Measurements from ENCODE around the gene ADIPOQ. TPM values are rescaled to one million over a fixed set of nuclear protein-coding genes. Genes with fewer than 3 reads are reported as not detected.

The ADIPOQ gene
- total RNA-seq (2014; rRNA removed) (not detected in 2 replicates), Bru-seq, nascent RNA (not detected), BruChase-seq, experiment 1, labeled RNA remaining after a 6-hour chase (percentile 10 among the genes with signal in this experiment), BruChase-seq, experiment 2, labeled RNA remaining after a 2-hour chase (percentile 13 among the genes with signal in this experiment)
- long read RNA-seq: 0 reads

DNA sequence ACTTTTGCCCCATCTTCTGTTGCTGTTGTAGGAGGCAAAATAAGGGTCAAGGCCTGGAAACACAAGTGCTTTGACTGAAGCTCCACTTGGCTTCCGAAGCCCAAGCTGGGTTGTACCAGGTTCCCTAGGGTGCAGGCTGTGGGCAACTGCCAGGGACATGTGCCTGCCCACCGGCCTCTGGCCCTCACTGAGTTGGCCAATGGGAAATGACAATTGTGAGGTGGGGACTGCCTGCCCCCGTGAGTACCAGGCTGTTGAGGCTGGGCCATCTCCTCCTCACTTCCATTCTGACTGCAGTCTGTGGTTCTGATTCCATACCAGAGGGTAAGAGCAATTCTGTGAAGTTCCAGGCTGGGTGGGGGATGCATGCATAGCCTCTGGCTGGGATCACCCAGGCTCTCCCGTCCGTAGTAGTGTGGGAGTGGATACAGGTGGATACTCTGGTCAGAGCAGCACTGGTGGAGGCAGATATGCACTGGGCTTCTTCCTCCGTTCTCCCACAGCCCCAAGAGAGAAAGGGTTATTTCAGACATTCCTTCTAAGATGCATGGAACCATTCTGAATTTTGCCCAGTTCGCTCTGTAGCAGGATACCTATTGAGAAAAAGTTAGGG lies at the start of gene ADIPOQ:
ADIPOQ (plus strand) TSS at position 285 of the 613 bp plus-strand sequence. CDS start 10,349 bp downstream, outside the sequence.
- Histone ChIP-seq H2AFZ (ENCODE audit: low read length) (no peak within 1 kb of the TSS), H3K4me3 (ENCODE audit: low read length) (no peak within 1 kb of the TSS), H3K9me2 (replicated peaks; ENCODE audit: low read length) (no peaks in the 10 kb centered on the region), H3K4me1 (ENCODE audit: insufficient read depth, low read length) (no peaks in the 10 kb centered on the region), H3K79me2 (ENCODE audit: low read length) (no peaks in the 10 kb centered on the region), H3F3A (ENCODE audit: low read length, unreplicated experiment) (no peaks in the 10 kb centered on the region), H4K20me1 (ENCODE audit: low read length) (no peaks in the 10 kb centered on the region), H3K9ac (ENCODE audit: low read length) (no peak within 1 kb of the TSS), H3K4me2 (ENCODE audit: low read length) (no peak within 1 kb of the TSS), H3K9me3 (ENCODE audit: low read length) (no peaks in the 10 kb centered on the region), H3K36me3 (ENCODE audit: low read depth, low read length) (no peaks in the 10 kb centered on the region), H3K27ac (ENCODE audit: low read length) (no peak within 1 kb of the TSS), H3K27me3 (ENCODE audit: low read length) (peaks cover 10% of the 10 kb centered on the region)
- CTCF ChIA-PET: no interaction called here
- intact Hi-C loops (cut with micrococcal nuclease): no loop called here
- POLR2A ChIA-PET (ENCODE audit: unreplicated experiment): no interaction called here
- no peak for TF ChIP-seq EZH2 (IDR thresholded peaks at IDR 0.05; ENCODE audit: low read length, unreplicated experiment)
- no peak for TF ChIP-seq EZH2phosphoT487 (IDR thresholded peaks at IDR 0.05; ENCODE audit: borderline replicate concordance, low read length)
- TF ChIP-seq, protein P1, sequence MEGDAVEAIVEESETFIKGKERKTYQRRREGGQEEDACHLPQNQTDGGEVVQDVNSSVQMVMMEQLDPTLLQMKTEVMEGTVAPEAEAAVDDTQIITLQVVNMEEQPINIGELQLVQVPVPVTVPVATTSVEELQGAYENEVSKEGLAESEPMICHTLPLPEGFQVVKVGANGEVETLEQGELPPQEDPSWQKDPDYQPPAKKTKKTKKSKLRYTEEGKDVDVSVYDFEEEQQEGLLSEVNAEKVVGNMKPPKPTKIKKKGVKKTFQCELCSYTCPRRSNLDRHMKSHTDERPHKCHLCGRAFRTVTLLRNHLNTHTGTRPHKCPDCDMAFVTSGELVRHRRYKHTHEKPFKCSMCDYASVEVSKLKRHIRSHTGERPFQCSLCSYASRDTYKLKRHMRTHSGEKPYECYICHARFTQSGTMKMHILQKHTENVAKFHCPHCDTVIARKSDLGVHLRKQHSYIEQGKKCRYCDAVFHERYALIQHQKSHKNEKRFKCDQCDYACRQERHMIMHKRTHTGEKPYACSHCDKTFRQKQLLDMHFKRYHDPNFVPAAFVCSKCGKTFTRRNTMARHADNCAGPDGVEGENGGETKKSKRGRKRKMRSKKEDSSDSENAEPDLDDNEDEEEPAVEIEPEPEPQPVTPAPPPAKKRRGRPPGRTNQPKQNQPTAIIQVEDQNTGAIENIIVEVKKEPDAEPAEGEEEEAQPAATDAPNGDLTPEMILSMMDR (conservative IDR thresholded peaks at IDR 0.05; ENCODE audit: low read depth, low read length): no peak
- ATAC-seq (no peak), DNase-seq (no peak)
- BruUV-seq (replicated peaks): no TSS peak

DNA sequence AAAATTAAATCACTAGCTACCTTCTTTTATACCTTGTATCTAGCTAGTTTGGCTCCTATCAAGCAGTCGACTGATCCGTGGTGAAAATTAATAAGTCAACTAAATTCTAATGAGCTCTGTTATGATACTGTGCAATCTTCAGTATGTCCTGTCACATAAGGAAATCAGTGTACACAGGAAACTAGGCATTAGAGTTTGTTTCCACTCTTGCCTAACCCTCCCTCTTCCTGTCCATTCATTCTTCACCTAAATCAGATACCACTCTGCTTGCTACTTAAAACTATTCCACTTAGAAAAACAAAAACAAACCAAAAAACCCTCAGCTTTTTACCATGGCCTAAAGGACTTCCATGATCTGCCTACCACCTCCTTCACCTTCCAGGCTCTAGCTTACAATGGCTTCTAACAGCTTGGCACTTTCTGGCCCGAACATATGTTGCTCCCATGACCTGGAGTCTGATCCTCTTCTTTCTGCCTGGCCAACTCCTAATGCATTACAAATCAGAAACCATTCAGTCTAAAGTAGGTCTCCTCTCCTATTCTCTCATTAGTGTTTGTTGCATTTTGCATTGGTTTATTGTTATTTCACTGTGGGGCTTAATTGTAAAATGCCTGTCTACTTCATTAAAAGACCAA lies 44.2 kb upstream of the ADIPOQ start:
- no peak overlapping the region for H2AFZ ChIP-seq (ENCODE audit: low read length)
- no peak for DNase-seq
- H3K4me3 ChIP-seq (ENCODE audit: low read length): no peak overlapping the region
- no peaks in the 10 kb centered on the region for H3K79me2 ChIP-seq (ENCODE audit: low read length)
- H3K9me3 ChIP-seq (ENCODE audit: low read length): no peaks in the 10 kb centered on the region
- H4K20me1 ChIP-seq (ENCODE audit: low read length): no peaks in the 10 kb centered on the region
- H3K4me2 ChIP-seq (ENCODE audit: low read length): no peak overlapping the region
- H3K4me1 ChIP-seq (ENCODE audit: insufficient read depth, low read length): no peaks in the 10 kb centered on the region
- POLR2A ChIA-PET (ENCODE audit: unreplicated experiment): no interaction called here
- peaks cover 58% of the 10 kb centered on the region for H3K36me3 ChIP-seq (ENCODE audit: low read depth, low read length)
- H3K27ac ChIP-seq (ENCODE audit: low read length): no peak overlapping the region
- H3K9me2 ChIP-seq (replicated peaks; ENCODE audit: low read length): no peaks in the 10 kb centered on the region
- TF ChIP-seq EZH2 (IDR thresholded peaks at IDR 0.05; ENCODE audit: low read length, unreplicated experiment) (no peak), EZH2phosphoT487 (IDR thresholded peaks at IDR 0.05; ENCODE audit: borderline replicate concordance, low read length) (no peak)
- TF ChIP-seq, protein P1 (conservative IDR thresholded peaks at IDR 0.05; ENCODE audit: low read depth, low read length): no peak
- intact Hi-C loops (cut with micrococcal nuclease): no loop called here
- no peak for ATAC-seq
- no TSS peak for BruUV-seq (replicated peaks)
- no peaks in the 10 kb centered on the region for H3F3A ChIP-seq (ENCODE audit: low read length, unreplicated experiment)
- H3K9ac ChIP-seq (ENCODE audit: low read length): no peak overlapping the region
- CTCF ChIA-PET: no interaction called here
- H3K27me3 ChIP-seq (ENCODE audit: low read length): no peaks in the 10 kb centered on the region

DNA sequence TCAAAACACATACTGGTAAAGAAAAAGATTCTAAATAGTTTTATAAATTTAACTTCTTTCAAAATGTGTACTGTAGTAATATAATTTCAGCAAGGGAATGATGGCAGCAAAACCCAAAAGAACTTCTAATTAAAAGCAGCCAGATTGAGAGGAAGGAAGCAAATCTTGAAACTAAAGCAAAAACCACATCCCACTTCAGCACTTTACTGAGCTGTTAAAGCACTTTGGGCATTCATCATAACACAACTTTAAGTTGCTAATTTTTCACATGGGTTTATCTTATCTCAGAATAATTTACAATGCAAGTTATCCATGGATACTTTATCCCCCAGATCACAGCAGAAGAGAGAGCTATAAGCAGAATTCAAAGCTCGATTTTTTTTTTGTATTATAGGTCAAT lies 42.2 kb upstream of the ADIPOQ start:
- Histone ChIP-seq H3K27ac (ENCODE audit: low read length) (no peak overlapping the region), H3K4me1 (ENCODE audit: insufficient read depth, low read length) (peaks cover 5% of the 10 kb centered on the region), H3F3A (ENCODE audit: low read length, unreplicated experiment) (no peaks in the 10 kb centered on the region), H2AFZ (ENCODE audit: low read length) (no peak overlapping the region), H3K9ac (ENCODE audit: low read length) (no peak overlapping the region), H3K27me3 (ENCODE audit: low read length) (no peaks in the 10 kb centered on the region), H3K9me3 (ENCODE audit: low read length) (no peaks in the 10 kb centered on the region), H3K36me3 (ENCODE audit: low read depth, low read length) (peaks cover 48% of the 10 kb centered on the region), H3K79me2 (ENCODE audit: low read length) (peaks cover 9% of the 10 kb centered on the region), H4K20me1 (ENCODE audit: low read length) (no peaks in the 10 kb centered on the region), H3K9me2 (replicated peaks; ENCODE audit: low read length) (no peaks in the 10 kb centered on the region), H3K4me2 (ENCODE audit: low read length) (no peak overlapping the region), H3K4me3 (ENCODE audit: low read length) (no peak overlapping the region)
- no TSS peak for BruUV-seq (replicated peaks)
- intact Hi-C loops (cut with micrococcal nuclease): no loop called here
- DNase-seq (no peak), ATAC-seq (no peak)
- POLR2A ChIA-PET (ENCODE audit: unreplicated experiment): no interaction called here
- no peak for TF ChIP-seq EZH2 (IDR thresholded peaks at IDR 0.05; ENCODE audit: low read length, unreplicated experiment)
- TF ChIP-seq, protein P1 (conservative IDR thresholded peaks at IDR 0.05; ENCODE audit: low read depth, low read length): no peak
- no peak for TF ChIP-seq EZH2phosphoT487 (IDR thresholded peaks at IDR 0.05; ENCODE audit: borderline replicate concordance, low read length)
- CTCF ChIA-PET: no interaction called here
